Heart left ventricle (tissue), 16 donors: ENCODE data around the gene SLC4A3. TPM values are rescaled to one million over a fixed set of nuclear protein-coding genes. Genes with fewer than 3 reads are reported as not detected.

Experiments
- ATAC-seq, 4 donors: fragments of 200-7000 bp; cut with Tn5 transposase; one replicate each; pipeline ENCODE4 v1.9.1; 2020 to 2022; ENCODE audit warnings: moderate library complexity in 4 of 4, mild to moderate bottlenecking in 3 of 4, moderate number of reproducible peaks in 1 of 4
- DNase-seq, 5 donors: peaks; one replicate each; pipeline ENCODE4 v3.0.0-alpha.2; 2020
- H3K27ac ChIP-seq, 12 donors: fragments of 200-600 bp; sonication (generic) in 4 of 12; one replicate each; pipeline versions ENCODE4 v1.5.0 to v1.8.0; 2016 to 2022; ENCODE audit warnings: mild to moderate bottlenecking in 2 of 12
- H3K27me3 ChIP-seq, 9 donors: fragments of 200-600 bp; sonication (generic) in 2 of 9; one replicate each; pipeline versions ENCODE4 v1.5.1 to v1.8.0; 2016 to 2022; ENCODE audit warnings: mild to moderate bottlenecking in 3 of 9
- H3K36me3 ChIP-seq, 9 donors: fragments of 200-600 bp; sonication (generic) in 2 of 9; one replicate each; pipeline versions ENCODE4 v1.5.0 to v1.8.0; 2018 to 2022; ENCODE audit warnings: mild to moderate bottlenecking in 2 of 9
- H3K4me1 ChIP-seq, 12 donors: fragments of 200-600 bp; sonication (generic) in 4 of 12; one replicate each; pipeline versions ENCODE4 v1.5.0 to v1.8.0; 2016 to 2022; ENCODE audit warnings: mild to moderate bottlenecking in 3 of 12
- H3K4me3 ChIP-seq, 12 donors: fragments of 200-600 bp; sonication (generic) in 4 of 12; one replicate each; pipeline versions ENCODE4 v1.5.0 to v1.8.0; 2017 to 2022; ENCODE audit warnings: mild to moderate bottlenecking in 9 of 12, moderate library complexity in 4 of 12
- H3K9me3 ChIP-seq, 12 donors: fragments of 200-600 bp; sonication (generic) in 4 of 12; one replicate each; pipeline versions ENCODE4 v1.5.0 to v1.8.0; 2016 to 2022; ENCODE audit warnings: mild to moderate bottlenecking in 1 of 12
- CTCF ChIP-seq, 12 donors: fragments of 200-600 bp; sonication (generic) in 4 of 12; IDR thresholded peaks; one replicate each; pipeline versions ENCODE4 v1.5.0 to v1.8.0; 2018 to 2022; ENCODE audit warnings: antibody characterized with exemption in 12 of 12, mild to moderate bottlenecking in 5 of 12
- POLR2A ChIP-seq, 2 donors: fragments of 450-650 bp; IDR thresholded peaks; one replicate each; pipeline ENCODE4 v1.6.1; 2017; ENCODE audit warnings: antibody characterized with exemption in 2 of 2, mild to moderate bottlenecking in 2 of 2, moderate library complexity in 2 of 2
- WGBS, 4 donors: extraction: QIAGEN DNeasy Blood & Tissue Kit in 2 of 4; methylation state at CpG; one replicate each; pipeline versions ENCODE4 v1.1.5 to v1.1.7; 2013 to 2018; 5-methylcytosine and 5-hydroxymethylcytosine counted together
- intact Hi-C, 10 donors: fragments of 100-400 bp; cut with DNase I; formaldehyde crosslinking; loops; one replicate each; pipeline versions ENCODE4 v1.11.1 to v1.14.2; 2022
- polyA plus RNA-seq, 2 donors: library from polyadenylated mRNA; stranded (reverse); fragments of 200-250 nt; gene quantifications; one replicate each; pipeline ENCODE4 v1.2.3, GENCODE V29; 2013
- total RNA-seq, 9 donors: library from RNA; depleted of rRNA in 2 of 9; stranded (reverse); fragments of >200 nt in 2 of 9; fragmentation: NEBNext Ultra II Directional in 3 of 9; extraction: Animal tissue kit (Norgen Biotek cat#: 25700) in 3 of 9; gene quantifications; one replicate each; pipeline versions ENCODE4 v1.1.0 to v1.2.4, GENCODE V29; 2016 to 2023
- donor health status: ischemic (EF 13 %, LVEDD 7.1; RV severe dilation, severe dysfunction).
- donor health status: healthy with polysubstance abuse.
- donor health status: DM: no; HTN: yes; CAD: no.
- donor health status: DM: no; HTN: no; CAD: no.
- donor health status: ischemic (EF 25% LVEDD 6.9; RV normal size, moderate dysfunction).
- donor health status: ischemic (EF 25% LVEDD 5.7; RV mildly dilated, moderate dysfunction).
- donor health status: healthy.
- donor health status: DM: yes; HTN: yes; CAD: no.
- donor health status: ischemic (EF 35%, LVEDD 5.7; RV mildly dilated, moderate dysfunction).
- donor health status: nonischemic (EF 11% LVEDD 7.7; RV severe dilation, severe dysfunction).
- donor health status: DM: yes; HTN: yes; CAD: no.
- donor health status: PGD.
- donor health status: ischemic (EF 29% LVEDD 5.4; RV normal size, mild dysfunction).
- donor health status: nonischemic (EF 23%, LVEDD 6.1; RV moderate dilation, normal function).

Gene SLC4A3
- total and polyA plus RNA-seq, 11 donors: 236 to 507 (median 421) TPM

GRCh38 chr2:219631904-219632759, 4.7 kb downstream of the SLC4A3 start:
- H3K27me3 ChIP-seq: peaks cover 0 to 12% (median 6%) of the 10 kb centered on the region in 9 donors
- WGBS, 4 donors: 42 to 64% (median 57%) methylated on average over 22 to 34 of the region's 34 CpGs
- H3K4me1 ChIP-seq: peaks cover 0 to 69% (median 6%) of the 10 kb centered on the region in 12 donors
- H3K4me3 ChIP-seq: peak overlapping the region; percentile 6 to 58 (median 48)
- TF ChIP-seq CTCF (IDR thresholded peaks at IDR 0.05) (no peak), POLR2A (IDR thresholded peaks at IDR 0.05) (no peak)
- peaks cover 0 to 34% (median 0%) of the 10 kb centered on the region in 9 donors for H3K36me3 ChIP-seq
- intact Hi-C loops: loop anchor here in 3 of 10 donors (5.0 to 10.0 kb wide), 3 partner anchors 60 to 207 kb away; partner anchors contain the start of genes INHA (in 1 of the 3) and OBSL1 (in 1 of the 3)
- DNase-seq: peak in 3 of 5 donors; percentile 6 to 54 (median 14)
- no peaks in the 10 kb centered on the region for H3K9me3 ChIP-seq
- no peak for ATAC-seq
- H3K27ac ChIP-seq: peak overlapping the region; percentile 83 to 100 (median 94)

GRCh38 chr2:219632760-219633105, 5.3 kb downstream of the SLC4A3 start:
- no peaks in the 10 kb centered on the region for H3K9me3 ChIP-seq
- TF ChIP-seq CTCF (IDR thresholded peaks at IDR 0.05): no peak
- no peak for TF ChIP-seq POLR2A (IDR thresholded peaks at IDR 0.05)
- intact Hi-C loops: loop anchor here in 3 of 10 donors (5.0 to 10.0 kb wide), 3 partner anchors 60 to 208 kb away; partner anchors contain the start of genes INHA (in 1 of the 3) and OBSL1 (in 1 of the 3)
- 52 to 70% (median 64%) methylated on average over 8 of the region's 8 CpGs for WGBS, 4 donors
- peaks cover 0 to 34% (median 0%) of the 10 kb centered on the region in 9 donors for H3K36me3 ChIP-seq
- no peak for ATAC-seq
- H3K4me1 ChIP-seq: peaks cover 0 to 73% (median 5%) of the 10 kb centered on the region in 12 donors
- H3K27me3 ChIP-seq: peaks cover 0 to 11% (median 6%) of the 10 kb centered on the region in 9 donors
- peak overlapping the region in 11 of 12 donors; percentile 83 to 100 (median 95) for H3K27ac ChIP-seq
- H3K4me3 ChIP-seq: peak overlapping the region in 10 of 12 donors; percentile 6 to 58 (median 48)
- DNase-seq: peak in 2 of 5 donors; percentile 10 to 33

GRCh38 chr2:219633276-219634065, 6.0 kb downstream of the SLC4A3 start:
- Histone ChIP-seq H3K27me3 (peaks cover 0 to 5% (median 0%) of the 10 kb centered on the region in 9 donors), H3K4me3 (peak overlapping the region in 8 of 12 donors; percentile 3 to 51 (median 26)), H3K4me1 (peaks cover 0 to 77% (median 7%) of the 10 kb centered on the region in 12 donors), H3K36me3 (peaks cover 0 to 36% (median 0%) of the 10 kb centered on the region in 9 donors), H3K9me3 (no peaks in the 10 kb centered on the region), H3K27ac (peak overlapping the region in 11 of 12 donors; percentile 35 to 100 (median 95))
- peak in 1 of 5 donors; percentile 5 for DNase-seq
- WGBS, 4 donors: 62 to 76% (median 72%) methylated on average over 19 to 22 of the region's 22 CpGs
- ATAC-seq: no peak
- TF ChIP-seq CTCF (IDR thresholded peaks at IDR 0.05) (no peak), POLR2A (IDR thresholded peaks at IDR 0.05) (no peak)
- intact Hi-C loops: loop anchor here in 3 of 10 donors (5.0 to 10.0 kb wide), 3 partner anchors 61 to 209 kb away; partner anchors contain the start of genes INHA (in 1 of the 3) and OBSL1 (in 1 of the 3)
